Brain pericyte (primary cell): ENCODE data around the gene HNRNPDL.
"Not testable (repeated sequence)": the region's sequence is repeated elsewhere in the genome, so short reads cannot be mapped to it uniquely, and the experiment has no call there.

ENCODE experiments used
- DNase-seq: peaks from one replicate; pipeline ENCODE4 v3.0.0-alpha.2; 2012; ENCODE audit warnings: low read depth, low spot score

Gene HNRNPDL

GRCh38 chr4:82433791-82434190 lies 3.5 kb upstream of the HNRNPDL start:
- no peak for DNase-seq

GRCh38 chr4:82432596-82432995 lies 2.3 kb upstream of the HNRNPDL start:
- DNase-seq, result no peak

GRCh38 chr4:82431831-82432230 lies 1.6 kb upstream of the HNRNPDL start:
- DNase-seq, result no peak

- no peak for DNase-seq
Measured at GRCh38 chr4:82430964-82431745, 893 bp upstream of the HNRNPDL start.

- peak; percentile 29 for DNase-seq
Measured at GRCh38 chr4:82429728-82430192, 502 bp downstream of the HNRNPDL start.

DNA sequence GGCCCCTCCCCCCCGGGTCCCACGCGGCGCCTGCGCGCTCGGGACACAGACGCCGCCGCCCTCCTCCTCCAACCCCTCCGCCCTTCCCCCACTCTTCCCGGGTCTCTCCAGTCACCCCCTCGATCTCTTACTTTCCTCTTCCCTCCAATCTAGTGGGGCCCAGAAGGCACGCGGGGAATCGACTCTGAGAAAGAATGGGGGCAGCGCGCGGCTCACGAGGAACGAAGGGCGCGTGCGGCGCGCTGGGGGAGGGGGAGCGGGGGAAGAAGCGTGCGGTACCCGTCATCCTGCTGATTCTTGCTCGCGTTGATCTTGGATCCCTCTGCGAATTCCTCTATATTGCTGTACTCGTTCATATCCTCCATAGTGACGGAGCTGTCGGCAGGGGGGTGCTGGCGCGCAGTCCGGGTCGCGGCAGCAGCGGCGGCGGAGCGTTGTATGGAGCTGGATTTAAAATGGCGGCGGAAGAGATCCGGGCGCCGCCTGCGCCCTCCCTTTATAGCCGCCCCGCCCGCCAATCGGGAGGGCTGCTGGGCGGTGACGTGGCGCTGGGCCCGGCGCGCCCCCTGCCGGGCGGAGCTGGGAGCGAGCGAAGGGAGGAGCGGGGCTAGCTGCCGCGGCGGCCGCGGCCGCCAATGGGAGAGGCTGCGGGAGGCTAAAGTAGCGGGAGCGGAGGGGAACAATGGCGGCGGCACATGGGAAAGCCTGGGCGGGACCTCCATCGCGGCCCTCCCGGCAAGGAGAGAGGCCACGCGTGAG lies 1.1 kb downstream of the HNRNPDL start:
- peak; percentile 76 for DNase-seq

DNA sequence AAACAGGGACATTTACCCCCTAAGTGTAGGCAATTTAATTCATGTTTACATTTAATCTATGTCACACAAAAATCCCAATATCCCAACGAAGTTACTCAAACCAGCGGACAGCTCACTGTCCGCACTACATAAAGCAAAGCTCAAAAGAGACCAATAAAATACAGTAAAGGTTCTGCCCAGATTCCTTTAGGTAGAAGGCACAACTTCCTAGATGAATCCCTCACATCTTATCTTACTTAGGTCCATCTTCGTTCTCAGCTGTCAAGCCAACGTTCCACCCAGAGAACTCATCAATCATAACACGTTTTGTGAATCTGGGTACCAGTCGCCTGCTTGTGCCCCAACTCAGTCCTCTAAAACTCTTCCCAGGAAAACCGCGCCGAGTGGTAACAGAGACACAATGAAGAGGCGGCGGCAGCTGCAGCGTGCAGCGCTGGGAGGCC lies 1.7 kb downstream of the HNRNPDL start:
- no peak for DNase-seq

DNA sequence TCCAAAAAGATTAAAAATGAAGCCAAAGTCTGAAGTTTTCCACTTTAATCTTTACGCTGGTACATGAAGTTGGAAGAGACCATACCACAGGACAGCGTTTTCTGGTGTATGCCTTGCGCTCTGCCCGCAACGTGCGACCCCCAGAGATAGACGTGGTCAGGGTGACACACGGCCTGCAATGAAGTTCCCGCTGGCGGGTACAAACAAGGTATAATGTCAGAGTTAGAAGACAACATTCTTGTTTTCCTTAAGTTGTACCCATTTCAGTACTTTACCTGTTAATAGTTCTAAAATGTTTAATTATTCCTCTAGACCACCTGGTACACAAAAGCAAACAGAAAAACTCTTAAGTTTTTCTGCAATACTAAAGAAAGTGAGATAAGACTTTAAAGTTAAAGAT lies 4.8 kb downstream of the HNRNPDL start:
- no peak for DNase-seq

- DNase-seq, result no peak
Measured at GRCh38 chr4:82423245-82424054, 6.8 kb downstream of the HNRNPDL start.

- DNase-seq, result no peak
Measured at GRCh38 chr4:82422616-82423015, 7.6 kb downstream of the HNRNPDL start.

GRCh38 chr4:82421796-82422560 lies 8.3 kb downstream of the HNRNPDL start:
- no peak for DNase-seq

- DNase-seq, result no peak
Measured at GRCh38 chr4:82419451-82419850, 10.8 kb downstream of the HNRNPDL start.

DNA sequence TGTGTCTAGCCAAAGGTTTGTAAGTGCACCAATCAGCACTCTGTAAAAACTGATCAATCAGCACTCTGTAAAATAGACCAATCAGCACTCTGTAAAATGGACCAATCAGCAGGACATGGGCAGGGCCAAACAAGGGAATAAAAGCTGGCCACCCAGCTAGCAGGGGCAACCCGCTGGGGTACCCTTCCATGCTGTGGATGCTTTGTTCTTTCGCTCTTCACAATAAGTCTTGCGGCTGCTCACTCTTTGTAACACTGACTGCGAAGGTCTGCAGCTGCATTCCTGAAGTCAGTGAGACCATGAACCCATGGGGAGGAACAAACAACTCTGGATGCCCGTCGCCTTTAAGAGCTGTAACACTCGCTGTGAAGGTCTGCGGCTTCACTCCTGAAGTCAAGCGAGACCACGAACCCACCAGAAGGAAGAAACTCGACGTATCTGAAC lies 14.3 kb downstream of the HNRNPDL start:
- no peak for DNase-seq

DNA sequence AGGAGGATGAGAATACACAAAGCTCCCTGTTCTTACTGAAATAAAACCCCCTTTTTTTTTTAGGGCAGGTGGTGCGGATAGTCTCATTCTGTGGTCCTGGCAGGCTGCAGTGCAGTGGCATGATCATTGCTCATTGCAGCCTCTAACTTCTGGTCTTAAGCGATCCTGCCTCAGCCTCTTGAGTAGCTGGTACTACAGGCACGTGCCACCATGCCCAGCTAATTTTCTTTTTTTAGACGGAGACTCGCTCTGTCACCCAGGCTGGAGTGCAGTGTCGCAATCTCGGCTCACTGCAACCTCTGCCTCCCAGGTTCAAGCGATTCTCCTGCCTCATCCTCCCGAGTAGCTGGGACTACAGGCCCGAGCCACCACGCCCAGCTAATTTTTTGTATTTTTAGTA lies 15.2 kb downstream of the HNRNPDL start:
- not testable (repeated sequence) for DNase-seq

DNA sequence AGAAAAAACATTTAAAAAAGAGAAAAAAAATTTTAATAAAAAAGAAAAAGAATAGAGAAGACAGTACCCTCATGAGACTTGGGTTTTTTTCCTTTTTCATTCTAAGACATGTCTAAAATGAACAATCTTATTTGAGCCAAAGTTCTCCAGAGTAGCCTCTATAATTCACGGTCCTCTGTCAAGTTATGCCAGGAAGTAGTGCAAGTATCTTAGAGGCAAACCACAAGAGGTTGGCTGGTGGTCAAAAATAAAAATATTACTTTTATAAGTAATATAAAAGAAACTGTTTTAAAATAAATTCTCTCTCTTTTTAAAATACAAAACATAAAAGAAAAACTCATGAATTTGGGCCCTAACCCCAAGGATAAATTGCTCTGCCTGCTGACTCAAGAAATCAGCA lies 26.5 kb downstream of the HNRNPDL start:
- no peak for DNase-seq

- no peak for DNase-seq
Measured at GRCh38 chr4:82402196-82402775, 28.0 kb downstream of the HNRNPDL start.

- DNase-seq, result no peak
Measured at GRCh38 chr4:82401600-82401999, 28.7 kb downstream of the HNRNPDL start.

DNA sequence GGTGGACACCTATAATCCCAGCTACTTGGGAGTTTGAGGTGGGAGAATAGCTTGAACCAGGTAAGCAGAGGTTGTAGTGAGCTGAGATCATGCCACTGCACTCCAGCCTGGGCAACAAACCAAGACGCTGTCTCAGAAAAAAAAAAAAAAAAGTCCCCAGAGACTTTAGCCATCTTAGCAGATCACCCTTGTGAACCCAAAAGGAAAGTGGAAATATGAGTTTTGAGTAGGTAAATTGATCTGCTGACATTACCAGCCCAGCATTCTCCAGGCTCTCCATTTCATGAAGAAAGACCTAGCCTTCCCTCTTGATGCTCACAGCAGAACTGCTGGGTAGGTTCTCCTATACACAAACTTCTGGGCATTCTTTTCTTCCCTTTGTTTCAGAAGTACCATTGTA lies 32.0 kb downstream of the HNRNPDL start:
- no peak for DNase-seq

DNA sequence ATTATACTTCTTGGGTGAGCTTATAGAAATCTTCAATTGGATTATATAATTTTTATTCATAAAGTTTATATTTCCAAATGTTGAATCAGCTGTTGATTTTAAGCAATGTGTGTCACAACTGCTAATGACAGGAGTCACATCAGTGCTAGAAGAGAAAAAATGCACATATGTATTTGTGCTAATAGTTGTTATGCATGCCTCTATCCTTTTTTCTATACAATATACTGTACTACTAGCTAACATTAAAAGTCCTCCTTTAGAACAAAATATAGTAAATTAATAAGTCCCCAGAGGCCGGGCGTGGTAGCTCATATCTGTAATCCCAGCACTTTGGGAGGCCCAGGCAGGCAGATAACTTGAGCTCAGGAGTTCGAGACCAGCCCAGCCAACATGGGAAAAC lies 32.7 kb downstream of the HNRNPDL start:
- DNase-seq, result no peak

GRCh38 chr4:82394896-82395295 lies 35.4 kb downstream of the HNRNPDL start:
- DNase-seq, result no peak

DNA sequence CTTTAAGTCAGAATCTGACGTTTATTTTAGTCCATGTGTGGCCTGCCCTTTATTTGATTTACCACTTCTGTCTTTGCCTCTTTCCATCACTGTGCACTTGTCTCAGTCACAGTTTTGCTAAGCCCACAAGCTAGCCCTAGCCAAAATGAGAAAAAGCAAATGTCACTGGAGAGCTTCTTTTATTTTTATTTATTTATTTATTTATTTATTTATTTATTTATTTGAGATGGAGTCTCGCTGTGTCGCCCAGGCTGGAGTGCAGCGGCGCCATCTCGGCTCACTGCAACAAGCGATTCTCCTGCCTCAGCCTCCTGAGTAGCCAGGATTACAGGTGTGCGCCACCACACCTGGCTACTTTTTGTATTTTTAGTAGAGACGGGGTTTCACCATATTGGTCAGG lies 40.2 kb downstream of the HNRNPDL start:
- not testable (repeated sequence) for DNase-seq
